H1 (cell line): Measurements from ENCODE around the gene ARHGEF38. TPM values are rescaled to one million over a fixed set of nuclear protein-coding genes. Genes with fewer than 3 reads are reported as not detected.

Source experiments
- CTCF ChIA-PET: fragments of 300-600 bp; sonication (Branson Sonifier 250); formaldehyde crosslinking; loops from one replicate; lab custom pipeline; 2021; ENCODE audit not compliant: partially characterized antibody; lab: Charles Lee
- POLR2A ChIA-PET: fragments of 300-600 bp; sonication (Branson Sonifier 250); formaldehyde crosslinking; loops from one replicate; lab custom pipeline; 2021; ENCODE audit warnings: inconsistent platforms; ENCODE audit not compliant: partially characterized antibody; lab: Charles Lee
- DNase-seq, 2 experiments: peaks; one replicate each; pipeline versions ENCODE4 v3.0.0 to v3.0.0-alpha.2; 2010 to 2022; ENCODE audit warnings: low spot score in 2 of 2, low read depth in 1 of 2, mixed read lengths in 1 of 2
- FAIRE-seq: peaks from 2 replicates; lab custom pipeline; 2011; peaks lifted over from hg19 to GRCh38; lab: Jason Lieb, UNC
- H2AFZ ChIP-seq: 2 replicates; pipeline ENCODE4 v1.8.1; 2012; ENCODE audit warnings: low read length, inconsistent platforms
- H2AK5ac ChIP-seq: 2 replicates; pipeline ENCODE4 v1.6.1; 2013; ENCODE audit warnings: low read depth, low read length
- H2BK120ac ChIP-seq: replicated peaks from 2 replicates; pipeline ENCODE3; 2013; ENCODE audit warnings: low read depth, low read length, inconsistent platforms
- H2BK12ac ChIP-seq: 2 replicates; pipeline ENCODE4 v1.6.1; 2013; ENCODE audit warnings: low read depth, low read length
- H2BK15ac ChIP-seq: 2 replicates; pipeline ENCODE4 v1.6.1; 2013; ENCODE audit warnings: low read length
- H2BK20ac ChIP-seq: 2 replicates; pipeline ENCODE4 v1.6.1; 2013; ENCODE audit warnings: low read length
- H2BK5ac ChIP-seq: 2 replicates; pipeline ENCODE4 v1.6.1; 2013; ENCODE audit warnings: low read depth, low read length
- H3K14ac ChIP-seq: 2 replicates; pipeline ENCODE4 v1.6.1; 2013; ENCODE audit warnings: inconsistent platforms; ENCODE audit not compliant: insufficient read length
- H3K18ac ChIP-seq: 2 replicates; pipeline ENCODE4 v1.6.1; 2013; ENCODE audit warnings: low read length; ENCODE audit errors: extremely low read depth
- H3K23ac ChIP-seq: 2 replicates; pipeline ENCODE4 v1.6.1; 2013; ENCODE audit warnings: inconsistent platforms; ENCODE audit not compliant: insufficient read length
- H3K23me2 ChIP-seq: 2 replicates; pipeline ENCODE4 v1.6.1; 2013; ENCODE audit warnings: low read depth, low read length
- H3K27ac ChIP-seq: 2 replicates; pipeline ENCODE4 v1.6.1; 2011; ENCODE audit warnings: low read depth, low read length, inconsistent platforms
- H3K27me3 ChIP-seq, 4 experiments: replicated peaks in 1 of 4; 1 replicate in 1 of 4; 2 replicates in 3 of 4; pipeline versions ENCODE4 v1.6.1 to v1.8.1; 2011 to 2013; ENCODE audit warnings: low read length in 3 of 4, mild to moderate bottlenecking in 3 of 4, inconsistent platforms in 2 of 4, mixed read lengths in 2 of 4, moderate library complexity in 1 of 4; ENCODE audit not compliant: control insufficient read depth in 3 of 4, insufficient read depth in 3 of 4; ENCODE audit errors: extremely low read depth in 1 of 4
- H3K36me3 ChIP-seq, 4 experiments: 2 replicates each; pipeline versions ENCODE4 v1.6.1 to v1.8.1; 2011 to 2013; ENCODE audit warnings: mild to moderate bottlenecking in 4 of 4, low read length in 3 of 4, moderate library complexity in 2 of 4, control low read depth in 1 of 4, inconsistent platforms in 1 of 4; ENCODE audit not compliant: insufficient read depth in 4 of 4, control insufficient read depth in 2 of 4
- H3K4ac ChIP-seq: replicated peaks from 2 replicates; pipeline ENCODE3; 2013; ENCODE audit warnings: low read length, low read depth, mixed read lengths, inconsistent platforms; ENCODE audit not compliant: insufficient read length
- H3K4me1 ChIP-seq, 4 experiments: replicated peaks in 1 of 4; 1 replicate in 1 of 4; 2 replicates in 3 of 4; pipeline versions ENCODE4 v1.6.1 to v1.8.1; 2011 to 2013; ENCODE audit warnings: low read length in 3 of 4, inconsistent platforms in 2 of 4, mixed read lengths in 1 of 4; ENCODE audit not compliant: insufficient read depth in 4 of 4, control insufficient read depth in 3 of 4
- H3K4me2 ChIP-seq, 2 experiments: 2 replicates each; pipeline versions ENCODE4 v1.6.1 to v1.8.1; 2011 to 2013; ENCODE audit warnings: low read depth in 2 of 2, low read length in 2 of 2, control low read depth in 1 of 2, inconsistent platforms in 1 of 2, mild to moderate bottlenecking in 1 of 2; ENCODE audit not compliant: insufficient read depth in 1 of 2
- H3K4me3 ChIP-seq, 4 experiments: fragments of 200-600, 300-600 bp in 1 of 4; sonication (generic), shearing (Covaris generic), sonication (Bioruptor Twin) in 1 of 4; 2 replicates each; pipeline versions ENCODE4 v1.5.1 to v1.8.1; 2011 to 2016; ENCODE audit warnings: low read length in 4 of 4, low read depth in 3 of 4, control low read depth in 2 of 4, inconsistent platforms in 2 of 4, mild to moderate bottlenecking in 2 of 4, mixed read lengths in 1 of 4, moderate library complexity in 1 of 4; ENCODE audit not compliant: insufficient read depth in 2 of 4; ENCODE audit errors: extremely low read depth in 1 of 4
- H3K56ac ChIP-seq: replicated peaks from 2 replicates; pipeline ENCODE3; 2013; ENCODE audit warnings: low read depth, mild to moderate bottlenecking, mixed read lengths, low read length, inconsistent platforms; ENCODE audit not compliant: insufficient read length
- H3K79me1 ChIP-seq: 2 replicates; pipeline ENCODE4 v1.6.1; 2013; ENCODE audit warnings: low read depth, low read length, control low read depth
- H3K79me2 ChIP-seq, 2 experiments: 2 replicates each; pipeline versions ENCODE4 v1.6.1 to v1.8.1; 2012 to 2013; ENCODE audit warnings: low read length in 2 of 2, mild to moderate bottlenecking in 2 of 2, inconsistent platforms in 1 of 2; ENCODE audit not compliant: insufficient read depth in 2 of 2, control insufficient read depth in 1 of 2
- H3K9ac ChIP-seq, 4 experiments: replicated peaks in 1 of 4; 1 replicate in 1 of 4; 2 replicates in 3 of 4; pipeline versions ENCODE4 v1.6.1 to v1.8.1; 2011 to 2013; ENCODE audit warnings: low read depth in 3 of 4, low read length in 3 of 4, control low read depth in 2 of 4, mild to moderate bottlenecking in 2 of 4, moderate library complexity in 2 of 4, inconsistent platforms in 1 of 4; ENCODE audit errors: extremely low read depth in 1 of 4
- H3K9me3 ChIP-seq, 2 experiments: 2 replicates each; pipeline versions ENCODE4 v1.6.1 to v1.8.1; 2012 to 2013; ENCODE audit warnings: mild to moderate bottlenecking in 2 of 2, moderate library complexity in 2 of 2, control low read depth in 1 of 2, inconsistent platforms in 1 of 2, low read depth in 1 of 2, low read length in 1 of 2, mixed read lengths in 1 of 2; ENCODE audit not compliant: insufficient read depth in 2 of 2
- H4K20me1 ChIP-seq, 2 experiments: replicated peaks in 1 of 2; 2 replicates each; pipeline versions ENCODE3 to v1.8.1; 2011 to 2013; ENCODE audit warnings: inconsistent platforms in 2 of 2, low read length in 2 of 2, mild to moderate bottlenecking in 1 of 2; ENCODE audit not compliant: insufficient read depth in 2 of 2, control insufficient read depth in 1 of 2
- H4K5ac ChIP-seq: 2 replicates; pipeline ENCODE4 v1.6.1; 2013; ENCODE audit warnings: low read length, low read depth, mixed read lengths, inconsistent platforms; ENCODE audit not compliant: insufficient read length
- H4K8ac ChIP-seq: 2 replicates; pipeline ENCODE4 v1.8.0; 2013; ENCODE audit warnings: mild to moderate bottlenecking, moderate library complexity, low read length, inconsistent platforms; ENCODE audit not compliant: insufficient read depth; ENCODE audit errors: extremely low read depth
- H4K91ac ChIP-seq: replicated peaks from 2 replicates; pipeline ENCODE3; 2013; ENCODE audit warnings: low read length, mixed read lengths, inconsistent platforms; ENCODE audit not compliant: insufficient read length
- EGR1 ChIP-seq: IDR thresholded peaks from 2 replicates; pipeline ENCODE4 v1.6.1; 2011; ENCODE audit warnings: low read depth, low read length, borderline replicate concordance
- WGBS, 2 experiments: shearing (Covaris generic) in 1 of 2; methylation state at CpG; one replicate each; pipeline versions ENCODE4 v1.1.6 to v1.1.7; 2013 to 2015; ENCODE audit warnings: low lambda C conversion rate in 2 of 2, mixed read lengths in 2 of 2, inconsistent platforms in 1 of 2, low coverage in 1 of 2, missing lambda C conversion rate in 1 of 2; ENCODE audit not compliant: insufficient replicate concordance in 2 of 2, insufficient coverage in 1 of 2, insufficient read length in 1 of 2; ENCODE audit errors: extremely low coverage in 1 of 2, missing lambda C conversion rate in 1 of 2; 5-methylcytosine and 5-hydroxymethylcytosine counted together
- polyA plus RNA-seq, 7 experiments: library from polyadenylated mRNA; depleted of rRNA in 3 of 7; stranded (reverse) in 5 of 7; unstranded in 2 of 7; fragments of >200 nt in 5 of 7; fragments of 200-250 nt in 2 of 7; gene quantifications; 1 replicate in 5 of 7; 2 replicates in 1 of 7; 4 replicates in 1 of 7; pipeline versions ENCODE4 v1.2.1 to v1.2.3, GENCODE V29; 2011 to 2013; ENCODE audit warnings: missing spikeins in 2 of 7, mixed read lengths in 2 of 7
- total RNA-seq: library from RNA; stranded (reverse); fragmentation: NEBNext Ultra II Directional; extraction: Animal tissue kit (Norgen Biotek cat#: 25700); gene quantifications from 2 replicates; pipeline ENCODE4 v1.2.1, GENCODE V29; 2021

ARHGEF38 gene
- total and polyA plus RNA-seq, 2 of the 8 experiments (the other 6 are each of a cell fraction or from before 2014, with no cell fraction given), result not detected

DNA sequence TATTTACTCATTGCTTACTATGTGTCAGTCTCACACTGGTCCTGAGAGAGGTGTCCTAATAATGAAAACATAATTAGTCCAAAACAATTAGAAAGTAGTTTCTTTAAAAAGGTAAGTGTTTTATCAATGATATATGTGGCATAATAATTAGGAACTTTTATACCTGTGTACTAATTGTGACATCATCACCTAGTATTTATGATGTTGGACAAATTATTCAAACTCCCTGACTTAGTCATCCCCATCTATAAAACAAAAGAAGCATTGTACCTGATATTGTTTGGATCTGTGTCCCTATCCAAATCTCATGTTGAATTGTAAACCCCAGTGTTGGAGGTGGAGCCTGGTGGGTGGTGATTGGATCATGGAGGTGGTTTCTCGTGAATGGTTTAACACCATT, 15.8 kb upstream of the ARHGEF38 start:
- no peaks in the 10 kb centered on the region for H3K36me3 ChIP-seq
- no peaks in the 10 kb centered on the region for H3K9me3 ChIP-seq
- no peak for TF ChIP-seq EGR1
- WGBS, 2 experiments, result 85% methylated on average over 1 of the region's 1 CpG; no CpG with 5 or more reads in 1 of the 2 experiments
- no peak overlapping the region for H2BK12ac ChIP-seq
- POLR2A ChIA-PET, result no interaction called here
- no peak overlapping the region for H4K8ac ChIP-seq
- no peak for DNase-seq
- H3K18ac ChIP-seq, result no peak overlapping the region
- no peak overlapping the region for H2BK120ac ChIP-seq
- no peak overlapping the region for H3K27ac ChIP-seq
- no peak overlapping the region for H3K4me2 ChIP-seq
- H2BK20ac ChIP-seq, result no peak overlapping the region
- H3K4ac ChIP-seq, result no peak overlapping the region
- no peaks in the 10 kb centered on the region for H3K4me1 ChIP-seq
- no peaks in the 10 kb centered on the region for H3K79me2 ChIP-seq
- H3K14ac ChIP-seq, result no peak overlapping the region
- H2AFZ ChIP-seq, result no peak overlapping the region
- no peaks in the 10 kb centered on the region for H3K27me3 ChIP-seq
- H4K20me1 ChIP-seq, result peaks cover 0 to 2% of the 10 kb centered on the region in 2 experiments
- no peak overlapping the region for H3K4me3 ChIP-seq
- no peak overlapping the region for H3K23ac ChIP-seq
- no peaks in the 10 kb centered on the region for H3K79me1 ChIP-seq
- no peak overlapping the region for H4K5ac ChIP-seq
- H4K91ac ChIP-seq, result no peak overlapping the region
- H2AK5ac ChIP-seq, result no peak overlapping the region
- CTCF ChIA-PET, result interaction anchor here (1.1 kb wide), 2 partner anchors 10 to 43 kb away, joined by 3 to 4 read pairs; no protein-coding TSS in a partner anchor
- FAIRE-seq, result no peak
- H3K56ac ChIP-seq, result no peak overlapping the region
- no peaks in the 10 kb centered on the region for H3K23me2 ChIP-seq
- H2BK5ac ChIP-seq, result no peak overlapping the region
- H2BK15ac ChIP-seq, result no peak overlapping the region
- H3K9ac ChIP-seq, result no peak overlapping the region
